Inflammatory macrophage treated with lipopolysaccharide for 1 hour (primary cell): Measurements from ENCODE around the gene DLK1.

Source experiments
- DNase-seq, 2 donors: peaks; one replicate each; pipeline ENCODE4 v3.0.0-alpha.2; 2020 to 2022

DLK1 gene

GRCh38 chr14:100715803-100716202 is 10.9 kb upstream of the DLK1 start:
- DNase-seq = no peak

GRCh38 chr14:100717386-100717785 is 9.3 kb upstream of the DLK1 start:
- DNase-seq = no peak

GRCh38 chr14:100719976-100720520 is 6.6 kb upstream of the DLK1 start:
- no peak for DNase-seq

GRCh38 chr14:100721568-100721967 is 5.1 kb upstream of the DLK1 start:
- no peak for DNase-seq

- DNase-seq = no peak
Measured at GRCh38 chr14:100722367-100722766, 4.3 kb upstream of the DLK1 start.

- no peak for DNase-seq
Measured at GRCh38 chr14:100723135-100723829, 3.4 kb upstream of the DLK1 start.

GRCh38 chr14:100723830-100724437 is 2.8 kb upstream of the DLK1 start:
- DNase-seq = no peak

- no peak for DNase-seq
Measured at GRCh38 chr14:100724536-100724935, 2.2 kb upstream of the DLK1 start.

- DNase-seq = no peak
Measured at GRCh38 chr14:100725587-100726387, 905 bp upstream of the DLK1 start.

- DNase-seq = no peak
Measured at GRCh38 chr14:100727086-100727872, 587 bp downstream of the DLK1 start.

- DNase-seq = no peak
Measured at GRCh38 chr14:100727873-100728240, 1.2 kb downstream of the DLK1 start.

- DNase-seq = no peak
Measured at GRCh38 chr14:100728962-100729361, 2.3 kb downstream of the DLK1 start.

GRCh38 chr14:100729982-100730381 is 3.3 kb downstream of the DLK1 start:
- DNase-seq = no peak

- DNase-seq = no peak
Measured at GRCh38 chr14:100730581-100730980, 3.9 kb downstream of the DLK1 start.

GRCh38 chr14:100731011-100731670 is 4.4 kb downstream of the DLK1 start:
- no peak for DNase-seq

- DNase-seq = no peak
Measured at GRCh38 chr14:100731846-100732765, 5.4 kb downstream of the DLK1 start.

- DNase-seq = no peak
Measured at GRCh38 chr14:100732766-100733100, 6.0 kb downstream of the DLK1 start.

GRCh38 chr14:100733152-100733850 is 6.6 kb downstream of the DLK1 start:
- DNase-seq = no peak

- no peak for DNase-seq
Measured at GRCh38 chr14:100734031-100734990, 7.6 kb downstream of the DLK1 start.
